Cardiac fibroblast (primary cell): ENCODE data around the gene ZBTB49.
A peak's percentile ranks its signal among the peaks of the same experiment; 100 is the strongest.

ENCODE experiments used
- DNase-seq, 2 donors: peaks; one replicate each; pipeline versions ENCODE4 v3.0.0 to v3.0.0-alpha.2; 2010; ENCODE audit warnings: low read depth in 2 of 2
- H3K4me3 ChIP-seq, 2 donors: replicated peaks in 1 of 2; 1 replicate in 1 of 2; 2 replicates in 1 of 2; pipeline ENCODE4 v1.5.1; 2011; ENCODE audit warnings: low read depth in 2 of 2, low read length in 2 of 2, mild to moderate bottlenecking in 2 of 2, moderate library complexity in 1 of 2
- CTCF ChIP-seq: IDR thresholded peaks from one replicate; pipeline ENCODE4 v1.5.1; 2011; ENCODE audit warnings: low read depth, mild to moderate bottlenecking, low read length, inconsistent platforms

Gene ZBTB49

GRCh38 chr4:4277531-4277930, 12.5 kb upstream of the ZBTB49 start:
- H3K4me3 ChIP-seq = no peak overlapping the region
- DNase-seq = no peak
- no peak for TF ChIP-seq CTCF

GRCh38 chr4:4281787-4282186, 8.3 kb upstream of the ZBTB49 start:
- DNase-seq = no peak
- TF ChIP-seq CTCF = no peak
- no peak overlapping the region for H3K4me3 ChIP-seq

GRCh38 chr4:4284827-4285618, 5.0 kb upstream of the ZBTB49 start:
- peak; percentile 54 to 69 for DNase-seq

GRCh38 chr4:4288098-4288497, 2.0 kb upstream of the ZBTB49 start:
- no peak overlapping the region for H3K4me3 ChIP-seq
- TF ChIP-seq CTCF = no peak

More at GRCh38 chr4:4284827-4285618, 5.0 kb upstream of the ZBTB49 start:
- TF ChIP-seq CTCF = no peak
- no peak overlapping the region for H3K4me3 ChIP-seq

GRCh38 chr4:4289055-4289454, 996 bp upstream of the ZBTB49 start:
- no peak for DNase-seq
- peak overlapping the region; percentile 91 to 97 for H3K4me3 ChIP-seq
- no peak for TF ChIP-seq CTCF

More at GRCh38 chr4:4288098-4288497, 2.0 kb upstream of the ZBTB49 start:
- DNase-seq = no peak

GRCh38 chr4:4289597-4289940, 482 bp upstream of the ZBTB49 start:
- no peak for TF ChIP-seq CTCF
- peak in 1 of 2 donors; percentile 46 for DNase-seq
- H3K4me3 ChIP-seq = peak overlapping the region; percentile 91 to 97

GRCh38 chr4:4293279-4293678, 3.2 kb downstream of the ZBTB49 start:
- no peak for DNase-seq
- TF ChIP-seq CTCF = no peak
- H3K4me3 ChIP-seq = no peak overlapping the region
